ENCODE data around the gene COX8A.

COX8A gene

DNA sequence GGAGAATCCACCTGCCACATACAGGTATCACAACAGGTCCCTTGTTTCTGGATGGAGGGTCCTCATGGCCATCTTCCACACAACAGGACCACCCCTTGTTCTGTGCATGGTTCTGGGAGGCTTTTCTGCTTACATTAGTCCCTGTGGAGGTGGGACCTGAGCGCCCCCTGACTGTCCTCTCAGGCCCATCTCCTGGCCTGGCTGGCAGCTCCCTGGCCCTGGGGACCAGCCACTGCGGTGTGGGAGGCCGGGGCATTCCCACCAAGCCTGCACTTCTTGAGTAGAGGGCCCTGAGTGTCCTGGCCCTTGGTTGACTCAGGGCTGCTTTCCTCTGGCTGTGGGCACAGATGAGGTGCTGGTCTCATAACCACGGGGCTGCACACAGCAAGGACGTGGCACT is 5.0 kb downstream of the COX8A start:
- Histone ChIP-seq H3K9ac (ENCODE audit: low read depth, low read length) (no peak overlapping the region), H3K27me3 (ENCODE audit: insufficient read depth, low read length, poor library complexity) (no peaks in the 10 kb centered on the region), H2AFZ (ENCODE audit: low read depth, low read length) (no peak overlapping the region), H3K9me3 (ENCODE audit: insufficient read depth, low read length, severe bottlenecking) (no peaks in the 10 kb centered on the region), H3K27ac (ENCODE audit: low read length) (no peak overlapping the region), H3K79me2 (ENCODE audit: insufficient read depth, low read length) (peaks cover 70% of the 10 kb centered on the region), H4K20me1 (ENCODE audit: insufficient read depth, low read length) (peaks cover 26% of the 10 kb centered on the region; the same call in 1 of the 2 replicates), H3K36me3 (ENCODE audit: insufficient read depth, low read length) (peaks cover 30% of the 10 kb centered on the region), H3K4me1 (ENCODE audit: insufficient read depth, low read length) (peaks cover 25% of the 10 kb centered on the region), H3K4me3 (ENCODE audit: low read depth in 1 of 2, low read length in 2 of 2) (no peak overlapping the region), H3K4me2 (ENCODE audit: insufficient read depth, low read length) (no peak overlapping the region)
- no peak for ATAC-seq (ENCODE audit: insufficient read depth, low read depth)
- no peak for TF ChIP-seq EZH2 (IDR thresholded peaks at IDR 0.05; ENCODE audit: borderline replicate concordance, low read depth, low read length, severe bottlenecking)
- TF ChIP-seq, protein P1, sequence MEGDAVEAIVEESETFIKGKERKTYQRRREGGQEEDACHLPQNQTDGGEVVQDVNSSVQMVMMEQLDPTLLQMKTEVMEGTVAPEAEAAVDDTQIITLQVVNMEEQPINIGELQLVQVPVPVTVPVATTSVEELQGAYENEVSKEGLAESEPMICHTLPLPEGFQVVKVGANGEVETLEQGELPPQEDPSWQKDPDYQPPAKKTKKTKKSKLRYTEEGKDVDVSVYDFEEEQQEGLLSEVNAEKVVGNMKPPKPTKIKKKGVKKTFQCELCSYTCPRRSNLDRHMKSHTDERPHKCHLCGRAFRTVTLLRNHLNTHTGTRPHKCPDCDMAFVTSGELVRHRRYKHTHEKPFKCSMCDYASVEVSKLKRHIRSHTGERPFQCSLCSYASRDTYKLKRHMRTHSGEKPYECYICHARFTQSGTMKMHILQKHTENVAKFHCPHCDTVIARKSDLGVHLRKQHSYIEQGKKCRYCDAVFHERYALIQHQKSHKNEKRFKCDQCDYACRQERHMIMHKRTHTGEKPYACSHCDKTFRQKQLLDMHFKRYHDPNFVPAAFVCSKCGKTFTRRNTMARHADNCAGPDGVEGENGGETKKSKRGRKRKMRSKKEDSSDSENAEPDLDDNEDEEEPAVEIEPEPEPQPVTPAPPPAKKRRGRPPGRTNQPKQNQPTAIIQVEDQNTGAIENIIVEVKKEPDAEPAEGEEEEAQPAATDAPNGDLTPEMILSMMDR (IDR thresholded peaks at IDR 0.05; ENCODE audit: borderline replicate concordance, extremely low read depth, low read length, poor library complexity, severe bottlenecking): no peak
- no peak for DNase-seq

DNA sequence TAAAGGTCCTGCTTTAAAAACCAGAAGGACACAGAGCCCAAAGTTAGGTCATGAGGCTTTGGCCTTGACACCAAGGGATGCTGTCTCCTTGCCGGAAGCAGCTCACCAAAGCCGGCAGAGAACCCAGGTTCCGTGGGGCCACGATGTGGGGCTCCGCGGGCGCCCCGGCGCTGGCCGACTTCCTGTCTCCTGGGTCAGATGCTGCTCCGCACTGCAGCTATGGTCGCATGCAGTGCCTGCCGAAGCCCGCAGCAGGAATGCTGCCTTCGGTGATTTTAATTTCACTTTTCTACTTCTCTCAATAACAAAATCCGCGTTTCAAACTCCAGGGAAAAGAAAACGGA is 11.4 kb downstream of the COX8A start:
- peak; percentile 77 for DNase-seq
- ATAC-seq (ENCODE audit: insufficient read depth, low read depth): peak; percentile 75
- Histone ChIP-seq H3K9ac (ENCODE audit: low read depth, low read length) (peak overlapping the region; percentile 95), H3K4me2 (ENCODE audit: insufficient read depth, low read length) (peak overlapping the region; percentile 98), H4K20me1 (ENCODE audit: insufficient read depth, low read length) (peaks cover 30% of the 10 kb centered on the region; the same call in 1 of the 2 replicates), H3K27ac (ENCODE audit: low read length) (peak overlapping the region; percentile 90), H3K36me3 (ENCODE audit: insufficient read depth, low read length) (peaks cover 35% of the 10 kb centered on the region), H3K4me3 (ENCODE audit: low read depth in 1 of 2, low read length in 2 of 2) (peak overlapping the region; percentile 89 to 94), H3K4me1 (ENCODE audit: insufficient read depth, low read length) (peaks cover 40% of the 10 kb centered on the region), H3K9me3 (ENCODE audit: insufficient read depth, low read length, severe bottlenecking) (no peaks in the 10 kb centered on the region), H2AFZ (ENCODE audit: low read depth, low read length) (peak overlapping the region; percentile 90), H3K27me3 (ENCODE audit: insufficient read depth, low read length, poor library complexity) (no peaks in the 10 kb centered on the region), H3K79me2 (ENCODE audit: insufficient read depth, low read length) (peaks cover 74% of the 10 kb centered on the region)
- no peak for TF ChIP-seq EZH2 (IDR thresholded peaks at IDR 0.05; ENCODE audit: borderline replicate concordance, low read depth, low read length, severe bottlenecking)
- TF ChIP-seq, protein P1 (IDR thresholded peaks at IDR 0.05; ENCODE audit: borderline replicate concordance, extremely low read depth, low read length, poor library complexity, severe bottlenecking): no peak

DNA sequence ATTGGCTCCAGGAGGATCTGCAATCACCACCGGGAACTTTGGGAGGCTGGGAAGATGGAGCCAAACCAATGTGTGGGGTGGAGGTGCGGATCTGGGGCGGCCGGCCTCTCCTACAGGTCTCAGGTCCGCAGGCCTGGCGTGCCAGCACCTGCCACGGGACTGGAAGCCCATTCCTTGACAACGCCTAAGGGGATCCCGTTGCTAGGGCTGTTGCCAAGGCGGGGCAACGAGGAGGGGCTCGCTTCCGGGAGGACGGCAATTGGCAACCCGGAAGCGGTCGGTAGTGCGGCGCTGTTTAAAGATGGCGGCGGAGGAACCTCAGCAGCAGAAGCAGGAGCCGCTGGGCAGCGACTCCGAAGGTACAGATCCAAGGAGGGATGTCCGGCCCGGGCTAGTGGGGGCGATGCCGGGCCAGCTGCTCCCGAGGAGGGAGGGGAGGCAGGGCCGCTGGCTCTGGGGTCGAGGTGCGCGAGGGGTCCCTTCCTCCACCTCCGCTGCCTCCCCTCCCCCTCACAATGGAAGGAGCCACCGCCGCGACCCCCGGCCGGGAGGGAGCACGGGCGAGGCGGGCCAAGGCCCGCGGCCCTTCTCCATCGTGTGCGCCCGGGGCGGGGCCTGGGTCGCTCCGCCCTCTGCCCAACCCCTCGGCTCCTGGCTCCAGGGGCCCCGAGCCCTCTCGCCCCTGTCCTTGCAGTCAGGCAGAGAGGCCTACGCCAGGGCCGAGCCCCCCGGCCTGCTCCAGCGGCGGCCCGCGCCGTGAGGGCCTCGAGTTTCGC is 11.9 kb downstream of the COX8A start, which contains the start of gene OTUB1:
TSS of gene OTUB1 (plus strand) at position 283 of the 776 bp plus-strand sequence. CDS start at position 302, 19 bp downstream.
- TF ChIP-seq EZH2 (IDR thresholded peaks at IDR 0.05; ENCODE audit: borderline replicate concordance, low read depth, low read length, severe bottlenecking): no peak
- TF ChIP-seq, protein P1 (IDR thresholded peaks at IDR 0.05; ENCODE audit: borderline replicate concordance, extremely low read depth, low read length, poor library complexity, severe bottlenecking): no peak
- H4K20me1 ChIP-seq (ENCODE audit: insufficient read depth, low read length): peaks cover 35% of the 10 kb centered on the region; the same call in 1 of the 2 replicates
- peaks cover 40% of the 10 kb centered on the region for H3K4me1 ChIP-seq (ENCODE audit: insufficient read depth, low read length)
- ATAC-seq (ENCODE audit: insufficient read depth, low read depth) (peak; percentile 89), DNase-seq (peak; percentile 91)
- peak within 1 kb of the TSS; percentile 95 for H3K9ac ChIP-seq (ENCODE audit: low read depth, low read length)
- H3K27me3 ChIP-seq (ENCODE audit: insufficient read depth, low read length, poor library complexity): no peaks in the 10 kb centered on the region
- H2AFZ ChIP-seq (ENCODE audit: low read depth, low read length): peak within 1 kb of the TSS; percentile 90
- peaks cover 74% of the 10 kb centered on the region for H3K79me2 ChIP-seq (ENCODE audit: insufficient read depth, low read length)
- peak within 1 kb of the TSS; percentile 98 for H3K4me2 ChIP-seq (ENCODE audit: insufficient read depth, low read length)
- peaks cover 41% of the 10 kb centered on the region for H3K36me3 ChIP-seq (ENCODE audit: insufficient read depth, low read length)
- H3K9me3 ChIP-seq (ENCODE audit: insufficient read depth, low read length, severe bottlenecking): no peaks in the 10 kb centered on the region
- peak within 1 kb of the TSS; percentile 89 to 94 for H3K4me3 ChIP-seq (ENCODE audit: low read depth in 1 of 2, low read length in 2 of 2)
- H3K27ac ChIP-seq (ENCODE audit: low read length): peak within 1 kb of the TSS; percentile 90
